AG09309 (cell line): ENCODE data around the gene NWD2.

ENCODE experiments used
- DNase-seq: peaks from one replicate; pipeline ENCODE4 v3.0.0-alpha.2; 2010; ENCODE audit warnings: low read depth
- H3K4me3 ChIP-seq: 2 replicates; pipeline ENCODE4 v1.5.1; 2011; ENCODE audit warnings: mild to moderate bottlenecking, low read depth, low read length, moderate library complexity; ENCODE audit not compliant: control insufficient read depth
- TF ChIP-seq, protein P1 (sequence below): IDR thresholded peaks from 2 replicates; pipeline ENCODE4 v1.5.1; 2011; ENCODE audit warnings: mild to moderate bottlenecking, low read depth, low read length, inconsistent platforms; ENCODE audit not compliant: insufficient read depth, control insufficient read depth; ENCODE audit errors: missing control alignments

Gene NWD2

DNA sequence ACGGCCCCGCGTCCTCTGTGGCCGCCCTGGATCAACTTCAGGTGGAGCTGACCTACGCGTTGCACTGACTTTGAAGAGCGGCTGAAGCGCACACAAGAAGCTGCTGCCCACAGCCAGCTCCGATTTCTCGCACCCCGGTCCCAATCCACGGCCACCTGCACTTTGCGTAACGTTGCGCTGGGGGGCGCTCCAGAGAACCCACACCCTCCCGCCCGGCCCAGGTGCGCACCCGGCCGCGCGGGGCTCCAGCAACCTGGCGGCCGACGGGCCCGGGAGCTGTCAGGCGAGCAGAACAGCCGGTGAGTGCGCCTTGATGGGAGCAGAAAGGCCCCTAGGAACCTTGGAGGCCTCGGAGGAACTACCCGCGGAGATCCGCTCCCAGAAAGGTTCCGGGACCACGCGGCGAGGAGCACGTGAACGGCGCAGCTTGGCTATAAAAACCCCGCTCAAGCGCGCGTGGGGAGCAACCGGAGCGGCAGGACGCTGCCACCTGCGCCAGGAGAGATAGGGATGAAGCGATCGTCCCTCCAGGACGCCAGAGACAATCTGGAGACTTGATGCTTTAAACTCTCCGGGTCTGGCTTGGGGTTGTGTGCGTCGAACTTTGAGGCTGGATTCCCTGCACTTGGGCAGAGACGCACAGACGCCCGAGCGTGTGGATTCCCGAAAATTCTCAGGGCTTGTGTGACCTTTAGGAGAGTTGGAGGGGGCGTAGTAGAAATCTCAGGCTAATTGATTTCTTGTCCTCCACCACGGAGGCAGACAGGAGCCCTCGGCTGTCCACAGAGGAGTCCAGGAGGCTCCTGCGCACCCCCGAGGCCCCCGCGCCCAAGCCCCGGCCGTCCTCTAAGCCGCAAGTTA is 591 bp upstream of the NWD2 start:
- no peak for DNase-seq
- no peak overlapping the region for H3K4me3 ChIP-seq
- TF ChIP-seq, protein P1, sequence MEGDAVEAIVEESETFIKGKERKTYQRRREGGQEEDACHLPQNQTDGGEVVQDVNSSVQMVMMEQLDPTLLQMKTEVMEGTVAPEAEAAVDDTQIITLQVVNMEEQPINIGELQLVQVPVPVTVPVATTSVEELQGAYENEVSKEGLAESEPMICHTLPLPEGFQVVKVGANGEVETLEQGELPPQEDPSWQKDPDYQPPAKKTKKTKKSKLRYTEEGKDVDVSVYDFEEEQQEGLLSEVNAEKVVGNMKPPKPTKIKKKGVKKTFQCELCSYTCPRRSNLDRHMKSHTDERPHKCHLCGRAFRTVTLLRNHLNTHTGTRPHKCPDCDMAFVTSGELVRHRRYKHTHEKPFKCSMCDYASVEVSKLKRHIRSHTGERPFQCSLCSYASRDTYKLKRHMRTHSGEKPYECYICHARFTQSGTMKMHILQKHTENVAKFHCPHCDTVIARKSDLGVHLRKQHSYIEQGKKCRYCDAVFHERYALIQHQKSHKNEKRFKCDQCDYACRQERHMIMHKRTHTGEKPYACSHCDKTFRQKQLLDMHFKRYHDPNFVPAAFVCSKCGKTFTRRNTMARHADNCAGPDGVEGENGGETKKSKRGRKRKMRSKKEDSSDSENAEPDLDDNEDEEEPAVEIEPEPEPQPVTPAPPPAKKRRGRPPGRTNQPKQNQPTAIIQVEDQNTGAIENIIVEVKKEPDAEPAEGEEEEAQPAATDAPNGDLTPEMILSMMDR: no peak

DNA sequence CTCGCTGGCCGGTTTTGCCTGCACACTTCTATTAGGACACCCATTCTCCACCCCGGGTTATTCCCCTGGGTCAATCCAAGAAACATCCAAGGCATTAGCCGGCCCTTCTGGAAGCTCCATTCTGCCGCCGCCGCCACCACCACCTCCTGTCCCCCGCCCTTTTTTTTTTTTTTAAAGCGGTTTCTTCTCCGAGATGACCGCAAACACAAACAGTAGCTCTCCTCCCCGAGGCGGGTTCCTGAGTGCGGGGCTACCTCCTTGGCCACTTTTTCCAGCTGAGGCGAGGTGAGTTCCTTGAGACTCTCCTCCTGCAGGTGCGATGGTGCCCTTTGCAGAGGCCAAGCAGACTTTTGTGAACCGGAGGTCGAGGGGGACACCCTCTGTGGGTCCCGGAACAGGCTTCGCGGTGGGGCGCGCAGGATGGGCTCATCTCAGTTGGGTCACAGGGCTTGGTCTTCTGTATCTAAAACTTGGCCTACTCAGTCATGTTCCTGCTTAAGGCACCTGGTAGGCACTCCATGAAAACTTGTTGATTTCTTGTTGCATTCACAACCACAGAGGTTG is 930 bp downstream of the NWD2 start:
- no peak for DNase-seq
- TF ChIP-seq, protein P1: no peak
- no peak overlapping the region for H3K4me3 ChIP-seq

DNA sequence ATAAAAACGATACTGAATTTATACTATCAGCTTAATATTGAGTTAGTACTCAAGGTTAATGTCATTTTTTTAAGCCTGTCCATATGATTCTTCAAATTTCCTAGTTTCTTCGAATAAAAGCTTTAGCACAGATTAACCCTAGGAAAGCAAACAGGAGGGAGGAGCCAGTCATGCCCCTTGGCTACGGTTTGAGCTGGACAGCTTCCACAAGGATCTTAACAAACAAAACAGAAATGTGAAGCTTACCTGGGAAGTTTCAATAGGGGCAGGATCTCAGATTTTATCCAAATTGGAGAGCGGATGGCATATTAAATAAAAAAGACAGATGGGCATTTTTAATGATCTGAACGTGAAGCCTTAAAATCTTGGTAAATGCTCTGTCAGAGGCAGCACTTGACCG is 2.3 kb downstream of the NWD2 start:
- TF ChIP-seq, protein P1: no peak

GRCh38 chr4:37258221-37258620 is 13.7 kb downstream of the NWD2 start:
- DNase-seq: no peak
- TF ChIP-seq, protein P1: no peak
- no peak overlapping the region for H3K4me3 ChIP-seq

More for the DNA sequence above, 2.3 kb downstream of the NWD2 start:
- DNase-seq: no peak
- no peak overlapping the region for H3K4me3 ChIP-seq

DNA sequence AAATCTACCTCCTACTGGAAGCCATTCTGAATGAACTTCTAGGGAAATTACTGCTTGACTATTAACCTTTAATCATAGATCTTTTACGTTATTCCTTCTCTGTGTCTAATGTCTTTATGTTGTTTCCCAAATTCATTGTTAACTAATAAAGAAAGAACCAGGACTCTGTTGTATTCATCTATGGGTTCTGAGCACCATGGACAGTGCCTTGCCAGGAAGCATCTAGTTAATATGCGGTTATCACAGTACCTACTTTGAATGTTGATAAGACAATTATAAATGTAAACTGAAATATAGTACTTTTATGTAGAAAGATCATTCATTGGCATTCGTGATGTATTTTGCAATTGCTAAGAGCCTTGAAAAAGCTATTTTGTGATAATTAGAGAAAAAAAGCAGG is 23.8 kb downstream of the NWD2 start:
- no peak overlapping the region for H3K4me3 ChIP-seq
- no peak for DNase-seq
- TF ChIP-seq, protein P1: no peak

GRCh38 chr4:37279121-37279520 is 34.6 kb downstream of the NWD2 start:
- no peak overlapping the region for H3K4me3 ChIP-seq
- TF ChIP-seq, protein P1: no peak

More at GRCh38 chr4:37279121-37279520, 34.6 kb downstream of the NWD2 start:
- no peak for DNase-seq
